ENCODE data around the gene GPR37. TPM values are rescaled to one million over a fixed set of nuclear protein-coding genes. Genes with fewer than 3 reads are reported as not detected.

GPR37 gene
- total and polyA plus RNA-seq, 2 experiments from 2014 or later, result 3.6 to 8.8 TPM

DNA sequence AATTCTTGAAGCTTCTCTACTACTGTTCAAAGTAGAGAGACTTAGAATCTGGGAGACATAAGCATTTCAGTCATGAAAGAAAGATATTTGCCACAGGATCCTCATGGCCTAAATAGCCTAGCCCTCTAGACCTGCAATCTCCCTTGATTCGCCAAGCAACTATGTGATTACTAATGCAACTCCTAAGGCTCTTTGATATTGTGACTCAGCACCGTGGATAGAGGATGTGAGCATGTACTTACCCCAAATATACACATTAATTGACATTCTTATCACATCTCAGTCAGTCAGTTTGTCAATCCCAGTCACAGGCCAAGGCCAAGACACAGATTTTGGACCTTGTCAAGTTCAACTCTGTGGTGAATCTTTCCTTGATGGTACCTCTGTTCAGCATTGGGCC lies 42.6 kb downstream of the GPR37 start:
- no peak overlapping the region for H2AFZ ChIP-seq
- H3K4me1 ChIP-seq (ENCODE audit: insufficient read depth), result no peaks in the 10 kb centered on the region
- no peak overlapping the region for H3K4me3 ChIP-seq
- H3K27ac ChIP-seq, result no peak overlapping the region
- H3K4me2 ChIP-seq, result no peak overlapping the region
- no peaks in the 10 kb centered on the region for H3K9me3 ChIP-seq (ENCODE audit: low read depth)
- no peaks in the 10 kb centered on the region for H3K36me3 ChIP-seq (replicated peaks; ENCODE audit: insufficient read depth, low read depth)
- WGBS (ENCODE audit: low lambda C conversion rate, missing lambda C conversion rate), result 52% methylated on average over 2 of the region's 2 CpGs
- no peaks in the 10 kb centered on the region for H4K20me1 ChIP-seq (ENCODE audit: insufficient read depth, poor library complexity, severe bottlenecking)
- no peaks in the 10 kb centered on the region for H3K9me2 ChIP-seq (replicated peaks; ENCODE audit: insufficient read depth)
- no peaks in the 10 kb centered on the region for H3K79me2 ChIP-seq
- H3K27me3 ChIP-seq, result no peaks in the 10 kb centered on the region
- TF ChIP-seq EZH2 (IDR thresholded peaks at IDR 0.05; ENCODE audit: borderline replicate concordance) (no peak), EZH2phosphoT487 (IDR thresholded peaks at IDR 0.05; ENCODE audit: low read depth, severe bottlenecking, unreplicated experiment) (no peak)
- TF ChIP-seq, protein P1, sequence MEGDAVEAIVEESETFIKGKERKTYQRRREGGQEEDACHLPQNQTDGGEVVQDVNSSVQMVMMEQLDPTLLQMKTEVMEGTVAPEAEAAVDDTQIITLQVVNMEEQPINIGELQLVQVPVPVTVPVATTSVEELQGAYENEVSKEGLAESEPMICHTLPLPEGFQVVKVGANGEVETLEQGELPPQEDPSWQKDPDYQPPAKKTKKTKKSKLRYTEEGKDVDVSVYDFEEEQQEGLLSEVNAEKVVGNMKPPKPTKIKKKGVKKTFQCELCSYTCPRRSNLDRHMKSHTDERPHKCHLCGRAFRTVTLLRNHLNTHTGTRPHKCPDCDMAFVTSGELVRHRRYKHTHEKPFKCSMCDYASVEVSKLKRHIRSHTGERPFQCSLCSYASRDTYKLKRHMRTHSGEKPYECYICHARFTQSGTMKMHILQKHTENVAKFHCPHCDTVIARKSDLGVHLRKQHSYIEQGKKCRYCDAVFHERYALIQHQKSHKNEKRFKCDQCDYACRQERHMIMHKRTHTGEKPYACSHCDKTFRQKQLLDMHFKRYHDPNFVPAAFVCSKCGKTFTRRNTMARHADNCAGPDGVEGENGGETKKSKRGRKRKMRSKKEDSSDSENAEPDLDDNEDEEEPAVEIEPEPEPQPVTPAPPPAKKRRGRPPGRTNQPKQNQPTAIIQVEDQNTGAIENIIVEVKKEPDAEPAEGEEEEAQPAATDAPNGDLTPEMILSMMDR (IDR thresholded peaks at IDR 0.05; ENCODE audit: poor library complexity), result no peak
- DNase-seq (ENCODE audit: low spot score), result no peak

- Histone ChIP-seq H3K9me3 (ENCODE audit: low read depth) (no peaks in the 10 kb centered on the region), H3K27me3 (no peaks in the 10 kb centered on the region), H3K36me3 (replicated peaks; ENCODE audit: insufficient read depth, low read depth) (no peaks in the 10 kb centered on the region), H3K4me3 (no peak overlapping the region), H2AFZ (no peak overlapping the region), H3K4me2 (no peak overlapping the region), H4K20me1 (ENCODE audit: insufficient read depth, poor library complexity, severe bottlenecking) (no peaks in the 10 kb centered on the region), H3K79me2 (no peaks in the 10 kb centered on the region), H3K9me2 (replicated peaks; ENCODE audit: insufficient read depth) (no peaks in the 10 kb centered on the region), H3K27ac (no peak overlapping the region), H3K4me1 (ENCODE audit: insufficient read depth) (no peaks in the 10 kb centered on the region)
- TF ChIP-seq EZH2phosphoT487 (IDR thresholded peaks at IDR 0.05; ENCODE audit: low read depth, severe bottlenecking, unreplicated experiment) (no peak), EZH2 (IDR thresholded peaks at IDR 0.05; ENCODE audit: borderline replicate concordance) (no peak)
- TF ChIP-seq, protein P1 (IDR thresholded peaks at IDR 0.05; ENCODE audit: poor library complexity), result no peak
- 66% methylated on average over 3 of the region's 3 CpGs for WGBS (ENCODE audit: low lambda C conversion rate, missing lambda C conversion rate)
- DNase-seq (ENCODE audit: low spot score), result no peak
Observed at GRCh38 chr7:124722292-124722691, 43.3 kb downstream of the GPR37 start.

- no peaks in the 10 kb centered on the region for H3K4me1 ChIP-seq (ENCODE audit: insufficient read depth)
- no peak overlapping the region for H2AFZ ChIP-seq
- no peak for TF ChIP-seq EZH2 (IDR thresholded peaks at IDR 0.05; ENCODE audit: borderline replicate concordance)
- TF ChIP-seq EZH2phosphoT487 (IDR thresholded peaks at IDR 0.05; ENCODE audit: low read depth, severe bottlenecking, unreplicated experiment), result no peak
- TF ChIP-seq, protein P1 (IDR thresholded peaks at IDR 0.05; ENCODE audit: poor library complexity), result no peak
- H3K4me2 ChIP-seq, result no peak overlapping the region
- no peak overlapping the region for H3K27ac ChIP-seq
- H3K79me2 ChIP-seq, result no peaks in the 10 kb centered on the region
- H3K9me3 ChIP-seq (ENCODE audit: low read depth), result no peaks in the 10 kb centered on the region
- 48% methylated on average over 1 of the region's 1 CpG for WGBS (ENCODE audit: low lambda C conversion rate, missing lambda C conversion rate)
- no peak overlapping the region for H3K4me3 ChIP-seq
- H3K36me3 ChIP-seq (replicated peaks; ENCODE audit: insufficient read depth, low read depth), result no peaks in the 10 kb centered on the region
- DNase-seq (ENCODE audit: low spot score), result no peak
- no peaks in the 10 kb centered on the region for H3K27me3 ChIP-seq
- no peaks in the 10 kb centered on the region for H4K20me1 ChIP-seq (ENCODE audit: insufficient read depth, poor library complexity, severe bottlenecking)
- no peaks in the 10 kb centered on the region for H3K9me2 ChIP-seq (replicated peaks; ENCODE audit: insufficient read depth)
Observed at GRCh38 chr7:124720195-124720594, 45.4 kb downstream of the GPR37 start.
